Epithelial cell of proximal tubule (primary cell): Measurements from ENCODE around the gene BMAL2. TPM values are rescaled to one million over a fixed set of nuclear protein-coding genes. Genes with fewer than 3 reads are reported as not detected.

ENCODE experiments used
- DNase-seq: peaks from one replicate; pipeline ENCODE4 v3.0.0-alpha.2; 2011; ENCODE audit warnings: low read depth
- H3K4me3 ChIP-seq: 2 replicates; pipeline ENCODE4 v1.5.1; 2011; ENCODE audit warnings: low read depth, mild to moderate bottlenecking, low read length
- total RNA-seq: library from RNA; depleted of rRNA; stranded (reverse); fragments of >200 nt; gene quantifications from 2 replicates; pipeline ENCODE4 v1.2.3, GENCODE V29; 2015
- TF ChIP-seq, protein P1 (sequence below): conservative IDR thresholded peaks from 2 replicates; pipeline ENCODE4 v1.5.1; 2012; ENCODE audit warnings: low read depth, mild to moderate bottlenecking, low read length

The BMAL2 gene
- total RNA-seq, 1 donor from 2014 or later: 27.4 TPM

DNA sequence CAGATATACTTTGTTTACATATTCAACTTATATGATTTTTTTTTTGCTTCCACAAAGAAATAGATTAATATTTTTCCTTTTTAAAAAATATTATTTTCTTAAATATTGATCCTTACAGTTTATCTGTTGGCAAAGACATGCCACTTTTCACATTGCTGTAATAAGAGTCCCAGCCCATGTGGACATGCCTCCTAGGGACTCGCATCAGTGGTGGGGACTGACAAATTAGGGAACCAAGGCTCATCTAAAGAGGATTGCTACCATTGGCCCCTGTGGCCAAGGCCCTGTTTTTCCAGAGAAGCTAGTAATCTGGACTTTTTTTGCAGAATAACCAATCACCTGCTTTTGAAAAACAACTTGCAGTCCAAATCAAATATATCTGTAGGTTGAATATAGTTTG, 27.8 kb upstream of the BMAL2 start:
- H3K4me3 ChIP-seq: no peak overlapping the region
- TF ChIP-seq, protein P1, sequence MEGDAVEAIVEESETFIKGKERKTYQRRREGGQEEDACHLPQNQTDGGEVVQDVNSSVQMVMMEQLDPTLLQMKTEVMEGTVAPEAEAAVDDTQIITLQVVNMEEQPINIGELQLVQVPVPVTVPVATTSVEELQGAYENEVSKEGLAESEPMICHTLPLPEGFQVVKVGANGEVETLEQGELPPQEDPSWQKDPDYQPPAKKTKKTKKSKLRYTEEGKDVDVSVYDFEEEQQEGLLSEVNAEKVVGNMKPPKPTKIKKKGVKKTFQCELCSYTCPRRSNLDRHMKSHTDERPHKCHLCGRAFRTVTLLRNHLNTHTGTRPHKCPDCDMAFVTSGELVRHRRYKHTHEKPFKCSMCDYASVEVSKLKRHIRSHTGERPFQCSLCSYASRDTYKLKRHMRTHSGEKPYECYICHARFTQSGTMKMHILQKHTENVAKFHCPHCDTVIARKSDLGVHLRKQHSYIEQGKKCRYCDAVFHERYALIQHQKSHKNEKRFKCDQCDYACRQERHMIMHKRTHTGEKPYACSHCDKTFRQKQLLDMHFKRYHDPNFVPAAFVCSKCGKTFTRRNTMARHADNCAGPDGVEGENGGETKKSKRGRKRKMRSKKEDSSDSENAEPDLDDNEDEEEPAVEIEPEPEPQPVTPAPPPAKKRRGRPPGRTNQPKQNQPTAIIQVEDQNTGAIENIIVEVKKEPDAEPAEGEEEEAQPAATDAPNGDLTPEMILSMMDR: no peak
- no peak for DNase-seq

DNA sequence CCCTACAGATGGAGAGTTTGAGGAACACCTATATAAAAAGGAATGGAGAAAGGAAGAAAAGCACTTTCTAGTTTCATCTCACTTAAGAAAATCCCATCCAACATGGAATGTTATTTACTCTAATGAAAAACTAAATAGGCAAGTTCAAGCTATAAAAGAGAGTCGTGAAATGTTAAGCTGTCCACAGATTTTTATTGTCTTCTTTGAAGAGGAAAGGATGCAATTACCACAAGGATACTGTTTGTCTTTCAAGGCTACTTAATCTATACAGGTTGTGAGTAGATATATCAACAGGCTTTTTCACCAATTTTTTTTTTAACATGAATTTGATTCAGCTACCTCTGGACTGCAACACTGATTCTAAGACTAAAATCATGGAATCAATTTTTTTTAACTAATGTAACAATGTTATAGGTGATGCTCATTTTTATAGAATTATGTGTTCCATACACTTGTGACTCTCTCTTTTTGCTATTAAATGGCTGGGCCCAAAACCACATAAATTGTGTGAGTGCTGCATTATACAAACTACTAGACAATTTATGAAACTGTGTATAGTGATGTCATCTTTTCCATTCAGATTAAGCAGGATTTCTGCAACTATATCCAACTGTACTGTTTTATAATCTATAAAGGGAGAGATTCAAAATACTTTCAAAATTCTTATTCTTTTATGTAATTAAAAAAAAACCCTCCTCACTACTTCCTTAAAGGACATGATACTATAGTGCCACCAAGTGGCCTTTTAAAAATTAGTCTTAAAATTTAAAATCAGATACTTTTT, 26.8 kb upstream of the BMAL2 start:
- DNase-seq: peak; percentile 9
- TF ChIP-seq, protein P1: no peak
- H3K4me3 ChIP-seq: no peak overlapping the region

DNA sequence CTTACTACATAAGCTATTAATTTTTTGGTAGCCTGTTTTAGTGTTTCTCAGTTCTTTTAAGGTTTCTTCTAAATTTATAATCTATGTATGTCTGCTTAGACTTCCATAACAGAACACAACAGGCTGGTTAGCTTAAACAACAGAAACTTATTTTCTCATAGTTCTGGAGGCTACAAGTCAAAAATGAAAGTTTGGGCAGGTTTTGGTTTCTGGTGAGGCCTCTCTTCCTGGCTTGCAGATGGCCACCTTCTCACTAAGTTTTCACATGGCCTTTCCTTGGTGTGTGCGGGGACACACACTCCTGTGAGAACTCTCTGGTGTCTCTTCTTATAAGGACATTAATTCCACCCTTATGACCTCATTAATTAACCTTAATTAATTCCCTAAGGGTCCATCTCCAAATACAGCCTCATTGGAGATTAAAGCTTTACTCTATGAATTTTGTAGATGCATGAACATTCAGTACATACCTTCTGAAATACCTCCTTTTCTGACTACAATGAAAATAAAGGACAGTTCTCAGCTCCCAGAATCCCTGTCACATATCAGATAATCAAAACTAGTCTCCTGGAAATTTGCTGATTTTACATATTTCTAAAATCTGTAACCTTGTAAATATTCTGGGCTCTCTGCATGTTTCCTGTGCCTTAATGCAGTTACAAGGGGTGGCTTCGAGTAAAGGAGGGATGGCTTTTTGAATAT, 23.2 kb upstream of the BMAL2 start:
- no peak overlapping the region for H3K4me3 ChIP-seq
- no peak for DNase-seq
- TF ChIP-seq, protein P1: no peak

DNA sequence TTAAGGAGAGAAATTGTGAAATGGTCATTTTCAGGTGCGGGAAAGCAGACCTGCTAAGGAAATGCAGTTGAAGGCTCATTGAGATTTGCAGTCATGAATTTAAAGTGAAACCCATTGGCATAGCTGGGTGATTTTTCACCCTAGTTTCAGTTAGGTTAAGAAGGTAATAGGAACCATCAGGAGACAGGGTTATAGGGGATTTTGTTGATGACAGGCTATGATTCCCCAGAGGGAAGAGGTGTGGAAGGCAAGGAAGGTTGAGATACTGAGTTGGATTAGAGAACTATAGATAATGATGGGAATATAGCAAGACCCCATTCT, 22.7 kb upstream of the BMAL2 start:
- TF ChIP-seq, protein P1: no peak
- no peak for DNase-seq
- no peak overlapping the region for H3K4me3 ChIP-seq

DNA sequence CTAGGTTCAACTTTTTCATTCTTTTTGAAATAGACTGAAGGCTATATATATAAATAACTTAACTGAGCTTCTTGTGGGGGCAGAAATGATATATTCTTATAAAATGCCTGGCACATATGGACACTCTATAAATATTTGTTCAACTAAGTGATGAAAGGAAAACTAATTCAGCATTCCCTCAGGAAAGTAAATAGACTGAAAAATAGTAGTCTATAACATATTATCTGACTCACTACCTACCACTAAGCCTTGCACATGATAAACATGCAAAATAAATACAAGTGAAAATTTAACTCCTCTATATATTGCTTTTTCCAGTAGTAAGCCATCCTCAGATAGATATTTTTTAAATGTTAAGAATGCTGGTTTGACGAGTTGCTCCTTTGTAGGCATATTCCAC, 15.7 kb upstream of the BMAL2 start:
- TF ChIP-seq, protein P1: no peak
- DNase-seq: no peak
- H3K4me3 ChIP-seq: no peak overlapping the region

DNA sequence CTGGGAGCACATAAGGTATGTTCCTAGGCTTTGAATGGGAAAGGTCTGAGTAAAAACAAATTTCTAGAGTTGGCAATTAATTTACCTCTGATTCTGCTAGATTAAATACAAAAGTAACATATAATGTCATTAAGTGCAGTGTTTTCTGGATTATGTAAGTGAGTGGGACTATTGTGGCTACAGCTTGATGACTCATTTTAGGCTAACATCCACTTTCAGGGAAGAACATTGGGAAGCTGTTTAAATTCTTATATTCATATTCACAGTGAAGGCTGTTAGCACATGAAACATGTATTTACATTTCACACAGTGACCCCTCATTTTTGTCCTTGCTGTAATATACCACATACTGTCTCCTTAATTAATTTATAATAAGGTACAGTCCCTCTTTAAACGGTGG, 13.2 kb upstream of the BMAL2 start:
- TF ChIP-seq, protein P1: no peak
- H3K4me3 ChIP-seq: no peak overlapping the region
- DNase-seq: no peak
